ENCODE results near the gene DOP1B. TPM values are rescaled to one million over a fixed set of nuclear protein-coding genes. Genes with fewer than 3 reads are reported as not detected.

DOP1B gene
- total RNA-seq, 2 experiments from 2014 or later, result 23.1 to 24.9 TPM

- ChIA-PET POLR2A (interaction anchor here (0.9 to 2.1 kb wide), 5 partner anchors 29 to 117 kb away, joined by 3 to 10 read pairs (median 4); partner anchors contain the start of gene MORC3), CTCF (interaction anchor here (1.1 to 2.3 kb wide), 6 partner anchors 20 to 61 kb away, joined by 3 to 9 read pairs (median 4); no protein-coding TSS in a partner anchor)
- no peak overlapping the region for H3K27ac Mint-ChIP-seq
- H3K36me3 Mint-ChIP-seq (ENCODE audit: low read depth), result peaks cover 21% of the 10 kb centered on the region
- DNase-seq, result no peak
- no peaks in the 10 kb centered on the region for H3K9me3 Mint-ChIP-seq
- H3K4me3 Mint-ChIP-seq, result no peak overlapping the region
- H3K4me1 Mint-ChIP-seq, result peaks cover 30% of the 10 kb centered on the region
- H3K27me3 Mint-ChIP-seq, result no peaks in the 10 kb centered on the region
These were observed 46.3 kb downstream of the DOP1B start for GRCh38 chr21:36202726-36203602.

GRCh38 chr21:36203603-36203889 lies 46.9 kb downstream of the DOP1B start:
- Mint-ChIP-seq H3K36me3 (ENCODE audit: low read depth) (peaks cover 24% of the 10 kb centered on the region), H3K27me3 (no peaks in the 10 kb centered on the region)

GRCh38 chr21:36204980-36205379 lies 48.4 kb downstream of the DOP1B start:
- DNase-seq, result no peak
- Mint-ChIP-seq H3K36me3 (ENCODE audit: low read depth) (peaks cover 26% of the 10 kb centered on the region), H3K4me3 (no peak overlapping the region), H3K4me1 (peaks cover 44% of the 10 kb centered on the region), H3K27ac (no peak overlapping the region), H3K9me3 (no peaks in the 10 kb centered on the region), H3K27me3 (no peaks in the 10 kb centered on the region)
- ChIA-PET POLR2A (interaction anchor here (1.4 to 2.1 kb wide), 2 partner anchors 49 to 164 kb away, joined by 3 to 7 read pairs; no protein-coding TSS in a partner anchor), CTCF (no interaction called here)

More at GRCh38 chr21:36203603-36203889, 46.9 kb downstream of the DOP1B start:
- Mint-ChIP-seq H3K4me1 (peaks cover 36% of the 10 kb centered on the region), H3K4me3 (no peak overlapping the region), H3K27ac (no peak overlapping the region), H3K9me3 (no peaks in the 10 kb centered on the region)
- CTCF ChIA-PET, result interaction anchor here (1.2 to 2.3 kb wide), 5 partner anchors 30 to 62 kb away, joined by 3 to 9 read pairs (median 5); no protein-coding TSS in a partner anchor
- POLR2A ChIA-PET, result interaction anchor here (0.9 to 2.1 kb wide), 6 partner anchors 30 to 166 kb away, joined by 3 to 10 read pairs (median 4); partner anchors contain the start of gene MORC3
- DNase-seq, result peak; percentile 62

GRCh38 chr21:36205962-36206361 lies 49.3 kb downstream of the DOP1B start:
- CTCF ChIA-PET, result interaction anchor here (1.2 kb wide), 1 partner anchor 53 kb away, joined by 3 read pairs; no protein-coding TSS in a partner anchor
- Mint-ChIP-seq H3K27me3 (no peaks in the 10 kb centered on the region), H3K9me3 (no peaks in the 10 kb centered on the region), H3K4me1 (peaks cover 50% of the 10 kb centered on the region), H3K27ac (no peak overlapping the region), H3K4me3 (no peak overlapping the region), H3K36me3 (ENCODE audit: low read depth) (peaks cover 25% of the 10 kb centered on the region)
- no peak for DNase-seq
- POLR2A ChIA-PET, result interaction anchor here (1.0 to 1.3 kb wide), 2 partner anchors 70 to 115 kb away, joined by 3 to 5 read pairs; no protein-coding TSS in a partner anchor

Other genes with a start within 250 kb of the DOP1B start
- 10 to 100 TPM; 15.5 to 17.4 TPM for gene SETD4, start 96.3 kb upstream of the DOP1B start, total RNA-seq
- 10 to 100 TPM; 42.0 to 44.1 TPM for gene CBR1, start 86.8 kb upstream of the DOP1B start, total RNA-seq
- 10 to 100 TPM; 27.3 to 29.0 TPM for gene CBR3, start 21.7 kb upstream of the DOP1B start, total RNA-seq
- gene MORC3, start 163.4 kb downstream of the DOP1B start, total RNA-seq, result 10 to 100 TPM; 43.6 to 44.3 TPM
- gene CHAF1B, start 228.6 kb downstream of the DOP1B start, total RNA-seq, result 10 to 100 TPM; 18.8 to 23.9 TPM